Left ventricle myocardium inferior (tissue), 1 donor: ENCODE data around the gene KRTAP9-7. TPM values are rescaled to one million over a fixed set of nuclear protein-coding genes. Genes with fewer than 3 reads are reported as not detected.
"Not testable (repeated sequence)": the region's sequence is repeated elsewhere in the genome, so short reads cannot be mapped to it uniquely, and the experiment has no call there.

Experiments used
- DNase-seq: peaks from one replicate; pipeline ENCODE4 v3.0.0-alpha.2; 2020
- H3K27ac ChIP-seq: fragments of 200-600 bp; replicated peaks from 2 replicates; pipeline ENCODE4 v1.8.0; 2021
- H3K27me3 ChIP-seq: fragments of 200-600 bp; 2 replicates; pipeline ENCODE4 v1.8.0; 2021; ENCODE audit warnings: low read depth
- H3K36me3 ChIP-seq: fragments of 200-600 bp; 2 replicates; pipeline ENCODE4 v1.8.0; 2021
- H3K4me1 ChIP-seq: fragments of 200-600 bp; 2 replicates; pipeline ENCODE4 v1.8.0; 2021
- H3K4me3 ChIP-seq: fragments of 200-600 bp; 2 replicates; pipeline ENCODE4 v1.8.0; 2021; ENCODE audit warnings: mild to moderate bottlenecking, moderate library complexity
- H3K9me3 ChIP-seq: fragments of 200-600 bp; replicated peaks from 2 replicates; pipeline ENCODE4 v1.8.0; 2021
- CTCF ChIP-seq: fragments of 200-600 bp; IDR thresholded peaks from 2 replicates; pipeline ENCODE4 v1.8.0; 2021; ENCODE audit warnings: antibody characterized with exemption, mild to moderate bottlenecking, borderline replicate concordance
- intact Hi-C: fragments of 100-400 bp; cut with micrococcal nuclease; formaldehyde crosslinking; loops from one replicate; pipeline ENCODE4 v1.11.0; 2022
- total RNA-seq: library from RNA; stranded (reverse); fragmentation: NEBNext Ultra II Directional; extraction: Animal tissue kit (Norgen Biotek cat#: 25700); gene quantifications from one replicate; pipeline ENCODE4 v1.2.1, GENCODE V29; 2021
- donor health status: DM: no; HTN: yes; CAD: no; lungs with severe emphysema.

KRTAP9-7 gene
- total RNA-seq, 1 donor from 2014 or later, result not detected

DNA sequence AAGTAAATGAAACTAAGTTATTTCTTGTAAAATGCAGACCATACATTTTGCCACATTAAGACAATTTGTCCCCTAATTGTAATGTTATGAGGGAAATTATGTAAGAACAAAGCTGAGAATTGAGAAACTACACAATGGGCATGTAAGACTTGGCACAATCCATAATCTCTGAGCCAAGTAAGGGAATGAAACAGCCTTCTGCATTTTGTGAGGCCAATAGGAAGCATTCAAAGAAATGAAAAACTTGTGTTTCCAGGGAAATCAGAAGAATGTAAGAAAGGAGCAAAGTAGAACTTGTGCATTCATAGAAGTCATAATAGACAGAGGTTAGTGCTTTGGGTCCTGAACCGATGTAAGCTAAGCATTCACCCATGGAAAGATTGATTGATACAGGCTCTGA lies 24.2 kb upstream of the KRTAP9-7 start:
- H3K27ac ChIP-seq, result no peak overlapping the region
- H3K9me3 ChIP-seq, result no peaks in the 10 kb centered on the region
- no peaks in the 10 kb centered on the region for H3K4me1 ChIP-seq
- no peak for TF ChIP-seq CTCF
- no peaks in the 10 kb centered on the region for H3K36me3 ChIP-seq
- peaks cover 69% of the 10 kb centered on the region for H3K27me3 ChIP-seq
- H3K4me3 ChIP-seq, result no peak overlapping the region
- intact Hi-C loops, result no loop called here
- no peak for DNase-seq

DNA sequence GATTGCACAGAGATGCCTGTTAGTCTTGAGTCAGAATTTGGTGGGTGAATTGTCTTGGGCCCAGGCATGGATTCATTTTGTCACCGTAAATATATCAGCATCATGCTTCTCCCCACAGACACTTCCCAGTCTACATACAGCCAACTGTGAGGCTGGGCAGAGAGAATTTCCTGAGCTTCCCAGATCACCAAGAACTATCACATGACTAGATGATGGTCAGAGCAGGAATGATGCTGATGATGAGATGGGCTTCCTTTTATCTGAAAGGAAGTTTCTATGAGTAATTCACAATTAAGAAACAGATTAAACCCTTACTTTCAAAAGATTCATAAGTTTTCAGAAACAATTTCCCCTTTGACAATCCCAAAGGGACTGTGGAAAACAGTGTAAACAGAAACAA lies 20.6 kb upstream of the KRTAP9-7 start:
- Histone ChIP-seq H3K36me3 (no peaks in the 10 kb centered on the region), H3K27me3 (peaks cover 91% of the 10 kb centered on the region), H3K9me3 (no peaks in the 10 kb centered on the region), H3K4me1 (no peaks in the 10 kb centered on the region), H3K27ac (no peak overlapping the region), H3K4me3 (no peak overlapping the region)
- TF ChIP-seq CTCF, result no peak
- intact Hi-C loops, result no loop called here
- no peak for DNase-seq

GRCh38 chr17:41255381-41256290 lies 19.9 kb upstream of the KRTAP9-7 start, which contains the start of gene KRTAP9-9:
KRTAP9-9 (plus strand) TSS chr17:41255384.
- H3K4me1 ChIP-seq, intact Hi-C loops, H3K9me3 ChIP-seq, H3K27ac ChIP-seq, H3K4me3 ChIP-seq, DNase-seq, H3K36me3 ChIP-seq: not testable (repeated sequence)
- peaks cover 94% of the 10 kb centered on the region for H3K27me3 ChIP-seq

DNA sequence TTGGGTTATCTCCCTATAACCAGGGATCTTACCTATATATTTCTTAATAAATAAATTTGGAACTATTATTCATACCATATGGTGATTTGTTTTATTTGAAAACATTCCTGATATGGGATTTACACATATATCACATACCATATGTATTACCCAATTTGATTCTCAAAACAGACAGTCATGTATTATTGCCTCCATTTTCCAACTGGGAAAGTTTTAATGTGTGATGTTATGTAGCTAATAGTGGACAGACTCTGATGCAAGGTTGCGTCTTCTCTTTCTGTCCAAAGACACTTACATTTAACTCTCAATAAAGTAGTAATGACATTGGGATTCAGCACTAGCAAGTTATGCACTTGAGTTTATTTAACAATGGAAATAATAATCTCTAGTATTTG lies 19.2 kb upstream of the KRTAP9-7 start:
- Histone ChIP-seq H3K4me1 (no peaks in the 10 kb centered on the region), H3K27me3 (peaks cover 91% of the 10 kb centered on the region), H3K4me3 (no peak overlapping the region), H3K36me3 (no peaks in the 10 kb centered on the region), H3K9me3 (no peaks in the 10 kb centered on the region), H3K27ac (no peak overlapping the region)
- no peak for DNase-seq
- intact Hi-C loops, result no loop called here
- TF ChIP-seq CTCF, result no peak

GRCh38 chr17:41258406-41258805 lies 17.1 kb upstream of the KRTAP9-7 start:
- intact Hi-C loops, result no loop called here
- no peak for TF ChIP-seq CTCF
- H3K4me1 ChIP-seq, result no peaks in the 10 kb centered on the region
- H3K4me3 ChIP-seq, result no peak overlapping the region
- H3K9me3 ChIP-seq, result no peaks in the 10 kb centered on the region
- no peak for DNase-seq
- peaks cover 87% of the 10 kb centered on the region for H3K27me3 ChIP-seq
- no peaks in the 10 kb centered on the region for H3K36me3 ChIP-seq
- H3K27ac ChIP-seq, result no peak overlapping the region

DNA sequence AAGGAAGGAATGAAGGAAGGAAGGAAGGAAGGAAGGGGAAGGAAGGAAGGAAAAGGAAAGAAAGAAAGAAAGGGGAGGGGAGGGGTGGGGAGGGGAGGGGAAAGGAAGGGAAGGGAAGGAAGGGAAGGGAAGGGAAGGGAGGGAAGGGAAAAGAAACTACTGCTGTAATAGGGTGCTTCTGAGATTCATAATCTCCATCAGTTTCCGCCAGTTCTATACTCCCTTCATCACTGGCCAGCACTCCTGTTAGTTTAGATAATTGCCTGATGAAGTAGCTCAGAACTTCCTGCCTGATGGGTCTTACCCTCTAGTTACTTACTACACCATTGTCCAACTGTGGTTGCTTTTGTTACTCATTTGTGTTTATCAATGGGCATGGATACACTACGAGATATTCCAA lies 12.3 kb upstream of the KRTAP9-7 start:
- Histone ChIP-seq H3K4me1 (no peaks in the 10 kb centered on the region), H3K4me3 (no peak overlapping the region), H3K36me3 (no peaks in the 10 kb centered on the region), H3K9me3 (no peaks in the 10 kb centered on the region), H3K27me3 (peaks cover 57% of the 10 kb centered on the region), H3K27ac (no peak overlapping the region)
- no peak for TF ChIP-seq CTCF
- no peak for DNase-seq
- intact Hi-C loops, result no loop called here
